Activated naive CD4-positive, alpha-beta T cell treated with anti-CD3 and anti-CD28 coated beads, Interleukin-2, amount 50 U/mL, for 72 hours (primary cell): ENCODE data around the gene INO80. TPM values are rescaled to one million over a fixed set of nuclear protein-coding genes. Genes with fewer than 3 reads are reported as not detected.

Experiments used
- ATAC-seq, 2 donors: fragments of 150-1000 bp; cut with Tn5 transposase; 2 replicates each; pipeline ENCODE4 v1.10.0; 2021; ENCODE audit warnings: mild to moderate bottlenecking in 2 of 2, moderate library complexity in 2 of 2
- DNase-seq, 2 donors: peaks; one replicate each; pipeline ENCODE4 v3.0.0; 2021 to 2022; ENCODE audit warnings: low spot score in 2 of 2
- H3K27ac Mint-ChIP-seq, 2 donors: one replicate each; pipeline ENCODE4 v1.8.0; 2022; ENCODE audit warnings: mild to moderate bottlenecking in 2 of 2, mixed read lengths in 2 of 2
- H3K36me3 Mint-ChIP-seq, 2 donors: one replicate each; pipeline ENCODE4 v1.8.0; 2022; ENCODE audit warnings: mixed read lengths in 2 of 2
- H3K9me3 Mint-ChIP-seq, 2 donors: one replicate each; pipeline ENCODE4 v1.8.0; 2022; ENCODE audit warnings: mixed read lengths in 2 of 2
- total RNA-seq, 2 donors: library from RNA; stranded (reverse); gene quantifications; one replicate each; pipeline ENCODE4 v1.2.3, GENCODE V29; 2022

Gene INO80
- total RNA-seq, 2 donors from 2014 or later = 22.9 to 28.1 TPM

DNA sequence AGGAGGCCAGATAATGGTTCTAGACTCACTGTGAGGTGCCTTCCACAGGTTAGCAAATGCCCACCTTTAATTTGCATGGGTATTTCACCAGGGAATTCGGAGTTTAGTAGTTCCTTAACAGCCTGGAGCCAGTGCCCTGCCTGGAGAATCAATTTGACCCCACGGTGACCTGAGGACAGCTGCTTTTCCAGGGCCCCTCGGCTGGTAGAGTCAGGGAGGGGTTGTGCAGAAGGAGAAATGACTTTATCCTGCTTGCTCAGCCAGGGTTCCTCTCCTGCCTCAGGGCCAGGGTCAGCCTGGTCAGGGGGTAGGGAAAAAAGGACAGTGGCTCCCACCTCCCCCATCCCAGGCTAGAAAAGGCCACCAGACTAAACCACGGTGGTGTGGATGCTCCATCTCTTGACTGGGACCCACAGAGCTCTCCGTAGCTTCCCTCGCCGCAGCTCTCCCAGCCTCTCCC is 175.0 kb downstream of the INO80 start:
- ATAC-seq = no peak
- H3K27ac Mint-ChIP-seq = peak overlapping the region in 1 of 2 donors; percentile 69
- H3K9me3 Mint-ChIP-seq = no peaks in the 10 kb centered on the region
- H3K36me3 Mint-ChIP-seq = no peaks in the 10 kb centered on the region
- no peak for DNase-seq

DNA sequence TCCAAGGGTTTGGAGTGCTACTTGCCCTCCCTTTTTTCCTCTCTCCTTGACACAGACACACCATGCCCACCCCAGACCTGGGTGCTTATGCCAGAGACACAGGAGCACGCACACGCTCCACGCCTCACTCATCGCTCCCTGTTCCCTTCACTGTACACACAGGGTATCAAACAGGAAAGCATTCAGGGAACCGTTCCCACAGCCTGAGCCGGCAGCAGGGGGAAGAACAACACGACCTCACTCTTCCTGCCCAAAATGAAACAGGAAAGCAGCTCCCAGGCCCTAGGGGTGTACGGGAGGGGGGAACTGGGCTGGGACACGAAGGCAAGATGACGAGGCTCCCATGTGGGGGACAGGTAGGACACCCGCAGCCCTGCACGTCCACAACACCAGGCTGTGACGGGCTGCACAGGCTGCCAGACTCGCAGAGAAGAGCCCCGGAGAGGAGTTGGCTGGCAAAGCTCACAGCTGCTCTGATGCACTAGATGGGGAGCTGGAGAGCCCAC is 175.7 kb downstream of the INO80 start:
- DNase-seq (no peak), ATAC-seq (no peak)
- Mint-ChIP-seq H3K9me3 (no peaks in the 10 kb centered on the region), H3K27ac (peak overlapping the region; percentile 7 to 12), H3K36me3 (no peaks in the 10 kb centered on the region)

DNA sequence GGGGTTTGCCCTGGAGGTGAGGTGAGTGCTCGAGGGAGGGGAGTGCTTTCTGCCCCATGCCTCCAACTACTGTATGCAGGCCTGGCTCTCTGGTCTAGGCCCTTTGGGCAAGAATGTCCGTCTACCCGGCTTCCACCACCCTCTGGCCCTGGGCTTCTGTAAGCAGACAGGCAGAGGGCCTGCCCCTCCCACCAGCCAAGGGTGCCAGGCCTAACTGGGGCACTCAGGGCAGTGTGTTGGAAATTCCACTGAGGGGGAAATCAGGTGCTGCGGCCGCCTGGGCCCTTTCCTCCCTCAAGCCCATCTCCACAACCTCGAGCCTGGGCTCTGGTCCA is 177.6 kb downstream of the INO80 start:
- no peak for ATAC-seq
- no peak for DNase-seq
- no peak overlapping the region for H3K27ac Mint-ChIP-seq
- no peaks in the 10 kb centered on the region for H3K36me3 Mint-ChIP-seq
- no peaks in the 10 kb centered on the region for H3K9me3 Mint-ChIP-seq

DNA sequence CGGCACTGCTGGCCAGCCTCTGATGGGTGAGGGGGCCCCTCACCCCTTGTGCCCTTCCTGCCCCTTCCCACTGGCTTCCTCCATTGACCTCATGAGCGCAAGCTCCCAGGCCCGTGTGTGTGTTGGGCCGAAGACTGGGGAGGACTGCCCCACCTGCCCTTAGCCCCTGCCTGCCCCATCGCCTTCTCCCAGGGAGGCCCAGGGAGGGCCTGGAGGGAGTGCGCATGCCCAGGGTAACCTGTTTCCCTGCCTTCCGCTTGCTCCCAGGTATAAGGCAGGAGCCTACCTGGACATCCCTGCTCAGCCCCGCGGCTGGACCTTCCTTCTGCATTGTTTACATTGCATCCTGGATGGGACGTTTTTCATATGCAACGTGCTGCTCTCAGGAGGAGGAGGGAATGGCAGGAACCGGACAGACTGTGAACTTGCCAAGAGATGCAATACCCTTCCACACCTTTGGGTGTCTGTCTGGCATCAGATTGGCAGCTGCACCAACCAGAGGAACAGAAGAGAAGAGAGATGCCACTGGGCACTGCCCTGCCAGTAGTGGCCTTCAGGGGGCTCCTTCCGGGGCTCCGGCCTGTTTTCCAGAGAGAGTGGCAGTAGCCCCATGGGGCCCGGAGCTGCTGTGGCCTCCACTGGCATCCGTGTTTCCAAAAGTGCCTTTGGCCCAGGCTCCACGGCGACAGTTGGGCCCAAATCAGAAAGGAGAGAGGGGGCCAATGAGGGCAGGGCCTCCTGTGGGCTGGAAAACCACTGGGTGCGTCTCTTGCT is 178.1 kb downstream of the INO80 start:
- Mint-ChIP-seq H3K36me3 (no peaks in the 10 kb centered on the region), H3K27ac (no peak overlapping the region), H3K9me3 (no peaks in the 10 kb centered on the region)
- DNase-seq (no peak), ATAC-seq (no peak)

DNA sequence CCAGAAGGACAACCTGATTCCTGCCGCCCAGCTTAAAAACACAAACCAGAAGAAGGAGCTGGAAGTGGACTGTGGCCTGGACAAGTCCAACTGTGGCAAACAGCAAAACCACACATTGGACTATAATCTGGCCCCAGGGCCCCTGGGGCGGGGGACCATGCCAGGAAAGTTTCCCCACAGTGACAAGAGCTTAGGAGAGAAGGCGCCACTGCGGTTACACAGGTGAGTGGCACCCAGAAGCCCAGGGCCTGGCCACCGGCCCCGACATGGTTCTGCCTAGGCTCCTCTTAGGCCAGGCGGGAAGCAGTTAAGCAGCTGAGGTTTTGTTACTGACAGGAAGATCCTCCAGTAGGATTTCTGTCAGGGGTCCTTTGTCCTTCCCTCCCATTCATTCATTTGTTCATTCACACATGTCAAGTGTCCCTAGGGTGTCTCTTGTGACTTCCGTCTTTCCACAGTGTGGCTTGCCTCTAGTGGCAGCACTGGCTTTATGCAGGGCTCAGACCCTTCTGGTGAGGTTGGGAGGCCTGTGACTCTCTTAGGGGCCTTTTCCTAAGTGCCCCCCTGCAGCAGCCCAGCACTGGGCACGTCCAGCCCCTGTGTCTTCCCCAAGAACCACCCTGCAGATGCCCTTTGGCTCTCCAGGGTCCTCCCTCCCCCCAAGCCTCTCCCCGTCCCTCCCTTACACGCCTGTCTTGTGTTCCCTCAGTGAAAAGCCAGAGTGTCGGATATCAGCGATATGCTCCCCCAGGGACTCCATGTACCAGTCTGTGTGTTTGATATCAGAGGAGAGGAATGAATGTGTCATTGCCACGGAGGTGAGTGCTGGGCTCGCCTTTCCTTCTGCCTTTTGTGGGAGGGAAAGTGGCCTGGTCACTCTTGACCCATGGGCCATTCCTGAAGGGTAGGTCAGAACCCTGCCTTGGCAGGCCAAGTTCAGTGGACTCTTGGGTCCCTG is 179.1 kb downstream of the INO80 start:
- DNase-seq (no peak), ATAC-seq (no peak)
- Mint-ChIP-seq H3K27ac (peak overlapping the region in 1 of 2 donors; percentile 46), H3K9me3 (no peaks in the 10 kb centered on the region), H3K36me3 (no peaks in the 10 kb centered on the region)

DNA sequence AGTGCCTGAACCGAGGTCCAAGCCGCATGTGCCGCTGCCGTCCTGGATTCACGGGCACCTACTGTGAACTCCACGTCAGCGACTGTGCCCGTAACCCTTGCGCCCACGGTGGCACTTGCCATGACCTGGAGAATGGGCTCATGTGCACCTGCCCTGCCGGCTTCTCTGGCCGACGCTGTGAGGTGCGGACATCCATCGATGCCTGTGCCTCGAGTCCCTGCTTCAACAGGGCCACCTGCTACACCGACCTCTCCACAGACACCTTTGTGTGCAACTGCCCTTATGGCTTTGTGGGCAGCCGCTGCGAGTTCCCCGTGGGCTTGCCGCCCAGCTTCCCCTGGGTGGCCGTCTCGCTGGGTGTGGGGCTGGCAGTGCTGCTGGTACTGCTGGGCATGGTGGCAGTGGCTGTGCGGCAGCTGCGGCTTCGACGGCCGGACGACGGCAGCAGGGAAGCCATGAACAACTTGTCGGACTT is 179.8 kb downstream of the INO80 start:
- no peak for DNase-seq
- Mint-ChIP-seq H3K9me3 (no peaks in the 10 kb centered on the region), H3K27ac (peak overlapping the region in 1 of 2 donors; percentile 46), H3K36me3 (peaks cover 0 to 3% of the 10 kb centered on the region in 2 donors)
- no peak for ATAC-seq

DNA sequence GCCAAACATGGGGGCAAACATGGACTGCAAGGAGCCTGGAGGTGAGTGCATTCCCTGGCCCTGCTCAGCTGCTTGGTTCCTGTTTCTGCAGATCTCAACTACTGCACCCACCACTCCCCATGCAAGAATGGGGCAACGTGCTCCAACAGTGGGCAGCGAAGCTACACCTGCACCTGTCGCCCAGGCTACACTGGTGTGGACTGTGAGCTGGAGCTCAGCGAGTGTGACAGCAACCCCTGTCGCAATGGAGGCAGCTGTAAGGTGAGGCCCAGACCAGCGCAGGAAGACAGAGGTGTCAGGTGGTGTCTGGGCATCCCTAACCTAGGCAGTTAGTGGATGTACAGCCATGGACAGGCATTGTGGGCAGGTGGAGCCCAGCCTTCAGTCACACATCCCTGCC is 181.6 kb downstream of the INO80 start:
- DNase-seq = no peak
- Mint-ChIP-seq H3K27ac (no peak overlapping the region), H3K36me3 (peaks cover 0 to 6% of the 10 kb centered on the region in 2 donors), H3K9me3 (no peaks in the 10 kb centered on the region)
- ATAC-seq = no peak

DNA sequence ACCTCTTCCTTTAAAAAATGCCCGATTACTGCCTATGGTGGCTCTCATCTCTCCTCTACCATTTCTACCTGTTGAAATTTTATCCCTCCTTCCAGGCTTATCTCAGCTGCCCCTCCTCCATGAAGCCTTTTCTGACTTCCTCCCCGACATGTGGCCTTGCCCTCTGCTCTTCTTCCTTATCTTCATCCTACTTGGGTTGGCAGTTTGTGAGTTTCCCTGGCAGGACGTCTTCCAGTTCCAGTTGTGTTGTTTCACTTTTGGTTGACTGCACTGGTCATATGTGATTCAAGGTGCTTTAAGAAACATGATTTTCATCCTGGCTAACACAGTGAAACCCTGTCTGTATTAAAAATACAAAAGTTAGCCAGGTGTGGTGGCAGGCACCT is 182.6 kb downstream of the INO80 start:
- H3K36me3 Mint-ChIP-seq = peaks cover 0 to 6% of the 10 kb centered on the region in 2 donors
- ATAC-seq = no peak
- DNase-seq = no peak
- H3K27ac Mint-ChIP-seq = peak overlapping the region in 1 of 2 donors; percentile 2
- no peaks in the 10 kb centered on the region for H3K9me3 Mint-ChIP-seq

DNA sequence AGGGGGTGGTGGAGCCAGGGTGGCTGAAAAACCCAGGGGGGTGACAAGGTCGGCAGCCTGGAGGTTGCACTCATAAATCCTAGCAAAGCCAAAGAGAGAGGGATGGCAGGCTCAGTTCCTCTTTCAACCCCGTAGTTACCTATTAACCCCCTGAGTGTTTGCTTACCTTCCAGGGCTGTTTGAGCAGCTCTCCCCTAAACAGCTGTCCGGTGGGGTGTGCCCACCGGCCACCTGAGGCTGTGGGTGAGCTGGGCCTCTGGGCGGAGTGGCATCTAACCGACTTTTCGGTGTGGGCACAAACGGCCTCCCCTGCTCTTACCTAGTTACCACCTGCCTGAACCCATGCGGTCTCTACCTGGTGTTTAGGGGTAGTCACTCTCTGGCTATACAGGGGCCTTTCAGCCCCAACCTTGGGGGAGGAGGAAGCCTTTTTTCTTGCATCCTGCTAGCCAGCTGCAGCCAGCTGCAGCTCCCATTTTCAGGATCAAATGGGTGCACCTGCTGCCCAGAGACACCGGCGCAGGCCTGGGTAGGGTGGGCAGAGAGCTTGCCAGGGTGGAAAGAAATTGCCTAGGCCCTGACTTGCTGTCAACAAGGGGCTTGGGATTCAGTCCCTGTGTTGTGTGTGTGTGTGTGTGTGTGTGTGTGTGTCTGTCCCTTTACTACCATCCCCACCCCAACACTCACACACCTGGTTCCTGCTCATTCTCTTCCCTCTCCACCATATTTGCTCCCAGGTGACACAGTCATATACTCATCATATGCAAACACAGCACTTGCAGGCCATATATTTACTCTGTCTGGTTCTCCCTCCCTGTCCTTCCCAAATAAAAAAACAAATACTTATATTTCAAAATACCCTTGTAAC is 183.2 kb downstream of the INO80 start:
- Mint-ChIP-seq H3K27ac (no peak overlapping the region), H3K9me3 (no peaks in the 10 kb centered on the region), H3K36me3 (peaks cover 0 to 6% of the 10 kb centered on the region in 2 donors)
- ATAC-seq (no peak), DNase-seq (no peak)

DNA sequence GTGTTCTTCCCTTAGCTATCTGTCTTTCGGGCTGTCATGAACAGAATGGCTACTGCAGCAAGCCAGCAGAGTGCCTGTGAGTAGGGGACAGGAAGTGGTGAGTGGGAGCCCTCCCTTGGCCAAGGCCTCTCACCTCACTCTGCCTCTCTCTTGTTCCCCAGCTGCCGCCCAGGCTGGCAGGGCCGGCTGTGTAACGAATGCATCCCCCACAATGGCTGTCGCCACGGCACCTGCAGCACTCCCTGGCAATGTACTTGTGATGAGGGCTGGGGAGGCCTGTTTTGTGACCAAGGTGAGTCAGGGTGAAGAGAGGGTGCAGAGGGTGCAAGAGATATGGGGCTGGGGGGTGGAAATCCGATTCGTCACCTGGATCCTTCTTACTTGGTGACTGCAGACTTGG is 183.9 kb downstream of the INO80 start:
- ATAC-seq (no peak), DNase-seq (no peak)
- Mint-ChIP-seq H3K36me3 (peaks cover 0 to 6% of the 10 kb centered on the region in 2 donors), H3K9me3 (no peaks in the 10 kb centered on the region), H3K27ac (no peak overlapping the region)

DNA sequence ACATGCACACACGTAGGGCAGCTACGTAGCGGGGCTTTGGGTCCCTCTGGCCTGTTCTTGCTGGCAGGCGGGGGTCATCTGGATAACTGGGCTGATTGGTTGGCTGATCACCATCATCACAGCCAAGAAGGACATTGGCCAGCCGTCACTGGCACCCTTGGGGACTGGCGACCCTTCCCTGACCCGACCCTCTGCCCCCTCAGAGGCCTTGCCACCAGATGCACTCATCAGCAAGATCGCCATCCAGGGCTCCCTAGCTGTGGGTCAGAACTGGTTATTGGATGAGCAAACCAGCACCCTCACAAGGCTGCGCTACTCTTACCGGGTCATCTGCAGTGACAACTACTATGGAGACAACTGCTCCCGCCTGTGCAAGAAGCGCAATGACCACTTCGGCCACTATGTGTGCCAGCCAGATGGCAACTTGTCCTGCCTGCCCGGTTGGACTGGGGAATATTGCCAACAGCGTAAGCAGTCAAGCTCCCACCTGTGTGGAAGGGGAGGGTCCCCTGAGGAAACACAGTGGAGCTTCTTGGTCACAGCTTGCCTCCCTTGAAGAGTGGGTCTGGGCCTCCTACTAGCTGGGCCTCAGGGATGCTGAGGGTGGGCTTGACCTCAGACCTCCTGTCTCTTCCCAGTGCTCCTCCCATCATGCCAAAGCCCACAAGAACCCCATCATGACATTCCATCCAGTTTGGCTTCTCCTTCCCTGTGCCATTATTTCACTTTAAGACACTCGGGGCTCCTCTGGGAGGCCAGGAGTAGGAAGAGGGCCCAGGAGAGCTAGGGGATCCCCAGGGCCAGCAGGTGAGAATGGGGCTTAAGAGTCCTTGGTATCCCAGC is 184.6 kb downstream of the INO80 start:
- Mint-ChIP-seq H3K27ac (no peak overlapping the region), H3K36me3 (peaks cover 0 to 6% of the 10 kb centered on the region in 2 donors)

DNA sequence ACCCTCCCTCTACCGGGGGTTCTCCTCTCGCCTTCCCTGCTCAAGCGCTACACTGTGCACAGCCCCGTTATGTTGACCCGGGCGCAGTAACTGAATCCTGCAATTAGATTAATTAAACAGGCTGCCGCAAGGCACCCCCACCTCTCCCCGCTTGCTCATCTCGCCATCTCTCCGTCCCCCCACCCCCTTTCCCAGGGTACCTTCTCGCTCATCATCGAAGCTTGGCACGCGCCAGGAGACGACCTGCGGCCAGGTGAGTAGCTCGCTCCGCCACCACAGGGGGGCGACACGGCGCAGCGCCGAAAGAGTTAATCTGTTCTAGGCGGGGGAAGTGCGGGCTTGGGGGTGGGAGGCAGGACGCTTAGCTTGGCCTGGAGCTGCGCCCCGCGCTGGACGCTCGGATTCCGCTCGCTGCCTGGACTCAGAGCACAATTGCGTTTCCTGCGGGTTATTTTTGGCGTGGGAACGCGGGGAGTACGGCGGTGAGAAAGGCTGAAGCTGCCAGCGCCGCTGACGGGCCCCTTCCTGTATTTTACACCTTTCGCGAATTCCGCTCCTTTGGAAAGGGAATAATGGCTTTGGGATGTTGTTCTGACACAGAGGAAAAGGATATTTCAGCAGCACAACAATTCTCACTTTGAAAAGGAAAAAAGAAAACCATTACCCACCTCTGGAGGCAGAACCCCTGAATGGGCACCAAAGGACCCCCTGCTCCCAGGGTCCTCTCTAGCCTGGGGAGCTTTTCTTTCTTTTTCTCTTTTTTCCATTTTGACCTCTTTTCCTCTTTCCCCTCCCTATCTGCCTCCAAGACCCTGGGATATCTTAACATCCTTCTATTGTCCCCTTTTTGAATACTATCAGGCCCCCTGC is 185.4 kb downstream of the INO80 start:
- no peaks in the 10 kb centered on the region for H3K9me3 Mint-ChIP-seq
- peak overlapping the region in 1 of 2 donors; percentile 62 for H3K27ac Mint-ChIP-seq
- peak; percentile 42 to 69 for ATAC-seq

More for the DNA sequence above, 184.6 kb downstream of the INO80 start:
- no peak for DNase-seq
- no peak for ATAC-seq
- H3K9me3 Mint-ChIP-seq = no peaks in the 10 kb centered on the region

DNA sequence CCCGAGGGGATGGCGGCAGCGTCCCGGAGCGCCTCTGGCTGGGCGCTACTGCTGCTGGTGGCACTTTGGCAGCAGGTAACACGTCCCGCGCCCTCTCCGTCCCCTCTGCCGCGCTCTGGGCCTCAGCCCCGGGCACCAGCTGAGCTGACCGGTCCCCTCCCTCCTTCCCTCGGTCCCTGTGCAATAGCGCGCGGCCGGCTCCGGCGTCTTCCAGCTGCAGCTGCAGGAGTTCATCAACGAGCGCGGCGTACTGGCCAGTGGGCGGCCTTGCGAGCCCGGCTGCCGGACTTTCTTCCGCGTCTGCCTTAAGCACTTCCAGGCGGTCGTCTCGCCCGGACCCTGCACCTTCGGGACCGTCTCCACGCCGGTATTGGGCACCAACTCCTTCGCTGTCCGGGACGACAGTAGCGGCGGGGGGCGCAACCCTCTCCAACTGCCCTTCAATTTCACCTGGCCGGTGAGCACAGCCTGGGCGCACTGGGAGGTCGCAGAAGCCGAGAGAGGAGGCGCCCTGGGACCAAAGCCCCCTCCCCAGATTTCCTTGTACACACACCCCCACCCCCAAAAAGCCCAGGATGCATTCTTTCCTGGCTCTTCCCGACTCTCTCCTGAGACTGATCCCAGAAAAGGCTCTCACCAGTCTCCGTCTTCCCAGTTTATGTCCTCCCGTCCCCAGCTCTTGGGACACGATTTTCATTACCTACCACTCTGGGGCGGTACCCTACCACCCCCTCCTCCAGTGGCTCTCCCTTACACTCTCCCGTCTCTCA is 186.2 kb downstream of the INO80 start:
- Mint-ChIP-seq H3K9me3 (no peaks in the 10 kb centered on the region), H3K36me3 (peaks cover 0 to 6% of the 10 kb centered on the region in 2 donors), H3K27ac (peak overlapping the region in 1 of 2 donors; percentile 62)
- DNase-seq = no peak
- peak in 1 of 2 donors; percentile 27 for ATAC-seq

More for the DNA sequence above, 185.4 kb downstream of the INO80 start:
- peaks cover 0 to 6% of the 10 kb centered on the region in 2 donors for H3K36me3 Mint-ChIP-seq
- peak in 1 of 2 donors; percentile 80 for DNase-seq
